ENCODE measurements around the gene APBA2.

APBA2 gene

DNA sequence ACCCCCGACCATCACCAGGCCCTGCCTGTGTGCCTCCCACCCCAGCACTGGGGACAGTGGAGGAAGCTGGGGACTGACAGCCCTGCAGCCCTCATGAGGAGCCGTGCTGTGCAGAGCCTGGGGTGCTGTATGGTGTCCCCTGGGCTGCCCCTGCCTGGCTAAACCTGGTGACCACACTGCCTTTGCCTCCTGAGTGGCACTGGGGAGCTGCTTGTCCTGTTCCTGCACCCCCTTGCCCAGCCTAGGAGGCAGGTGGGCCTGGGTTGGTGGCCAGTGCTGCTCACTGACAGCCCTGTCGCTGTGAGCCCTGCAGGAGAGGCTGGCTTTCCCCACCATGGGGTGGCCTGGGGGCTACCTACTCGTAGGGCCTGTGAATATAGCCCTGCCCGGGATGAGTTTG is 224.4 kb downstream of the APBA2 start:
- no peak for DNase-seq

DNA sequence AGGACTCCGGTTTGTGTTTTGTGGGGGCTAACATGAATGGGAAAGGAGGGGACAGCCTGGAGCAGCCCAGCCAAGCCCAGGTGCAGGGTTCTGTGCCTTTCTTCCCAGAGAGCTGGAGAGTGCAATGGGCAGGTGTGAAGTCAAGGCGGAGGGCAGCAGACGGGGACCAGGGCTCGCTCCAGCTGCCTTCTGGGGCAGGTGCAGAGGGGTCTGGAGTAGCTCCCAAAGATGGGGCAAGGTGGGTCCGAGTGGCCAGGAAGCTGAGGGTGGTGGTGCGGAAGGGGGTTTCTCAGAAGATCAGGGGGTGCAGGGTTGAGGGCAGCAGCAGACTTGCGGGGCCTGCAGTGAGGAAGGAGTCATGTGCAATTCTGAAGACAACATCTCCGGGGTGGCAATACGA is 225.0 kb downstream of the APBA2 start:
- no peak for DNase-seq

DNA sequence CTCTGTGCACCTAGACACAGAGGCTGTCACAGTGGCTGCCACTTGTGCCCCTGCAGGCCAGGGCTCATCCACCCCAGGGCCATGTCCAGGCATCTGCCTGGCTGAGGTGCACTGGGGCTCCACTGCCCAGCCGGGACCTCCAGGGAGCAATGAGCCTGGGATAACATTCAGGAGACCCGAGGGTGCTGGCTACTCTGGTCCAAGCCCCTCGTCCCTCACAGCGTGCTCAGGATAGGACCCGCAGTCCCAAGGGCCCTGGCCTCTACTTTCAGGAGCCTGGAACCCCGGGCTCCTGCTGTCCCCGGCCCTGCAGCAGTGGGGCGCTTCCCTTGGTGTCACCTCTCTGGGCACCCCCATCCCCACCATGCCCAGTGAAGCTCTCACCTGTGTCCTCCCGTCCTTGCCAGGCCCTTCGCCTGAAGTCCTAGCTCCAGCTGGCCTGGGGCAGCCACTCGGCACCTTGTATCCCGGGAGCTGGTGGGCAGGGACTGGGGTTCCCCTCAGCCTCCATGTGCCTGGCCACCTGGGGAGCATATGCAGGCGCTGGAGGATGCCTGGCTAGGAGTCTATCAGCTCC is 226.0 kb downstream of the APBA2 start:
- no peak for DNase-seq

DNA sequence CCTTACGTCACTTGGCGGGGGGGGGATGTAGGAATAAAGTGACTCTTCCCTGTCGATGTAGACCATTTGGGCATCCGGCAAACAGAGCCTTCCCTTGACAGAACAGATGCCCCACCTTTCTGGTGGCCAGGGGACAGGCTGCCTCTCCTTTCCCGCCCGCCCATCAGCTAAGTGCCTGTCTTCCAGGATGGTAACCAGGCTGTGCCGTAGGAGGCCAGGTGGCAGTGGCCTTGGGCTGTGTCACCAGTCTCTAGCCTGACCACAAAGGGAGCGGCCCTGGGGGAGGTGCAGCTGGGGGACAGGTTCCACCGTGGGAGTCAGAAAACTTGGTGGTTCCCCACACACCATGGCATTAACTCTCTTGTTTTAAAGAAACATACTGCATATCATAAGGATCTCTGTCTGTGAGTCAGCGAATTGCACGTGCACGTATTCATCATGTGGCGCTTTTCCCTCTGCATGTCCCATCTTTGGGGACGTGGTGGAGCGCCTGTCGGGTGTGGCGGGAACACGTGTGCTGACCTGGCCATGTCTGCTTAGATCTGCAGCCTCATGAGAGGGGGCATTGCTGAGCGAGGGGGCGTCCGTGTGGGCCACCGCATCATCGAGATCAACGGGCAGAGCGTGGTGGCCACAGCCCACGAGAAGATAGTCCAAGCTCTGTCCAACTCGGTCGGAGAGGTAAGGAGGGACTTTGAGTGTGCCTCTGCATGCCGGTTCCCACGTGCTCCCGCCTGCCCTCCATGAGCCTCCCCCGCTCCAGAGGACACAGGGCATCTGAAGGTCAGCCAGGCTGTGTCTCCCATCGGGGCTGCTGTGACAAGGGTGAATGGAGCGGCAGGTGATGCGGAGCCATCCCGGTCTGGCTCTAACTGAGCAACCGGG is 227.8 kb downstream of the APBA2 start:
- DNase-seq: no peak

DNA sequence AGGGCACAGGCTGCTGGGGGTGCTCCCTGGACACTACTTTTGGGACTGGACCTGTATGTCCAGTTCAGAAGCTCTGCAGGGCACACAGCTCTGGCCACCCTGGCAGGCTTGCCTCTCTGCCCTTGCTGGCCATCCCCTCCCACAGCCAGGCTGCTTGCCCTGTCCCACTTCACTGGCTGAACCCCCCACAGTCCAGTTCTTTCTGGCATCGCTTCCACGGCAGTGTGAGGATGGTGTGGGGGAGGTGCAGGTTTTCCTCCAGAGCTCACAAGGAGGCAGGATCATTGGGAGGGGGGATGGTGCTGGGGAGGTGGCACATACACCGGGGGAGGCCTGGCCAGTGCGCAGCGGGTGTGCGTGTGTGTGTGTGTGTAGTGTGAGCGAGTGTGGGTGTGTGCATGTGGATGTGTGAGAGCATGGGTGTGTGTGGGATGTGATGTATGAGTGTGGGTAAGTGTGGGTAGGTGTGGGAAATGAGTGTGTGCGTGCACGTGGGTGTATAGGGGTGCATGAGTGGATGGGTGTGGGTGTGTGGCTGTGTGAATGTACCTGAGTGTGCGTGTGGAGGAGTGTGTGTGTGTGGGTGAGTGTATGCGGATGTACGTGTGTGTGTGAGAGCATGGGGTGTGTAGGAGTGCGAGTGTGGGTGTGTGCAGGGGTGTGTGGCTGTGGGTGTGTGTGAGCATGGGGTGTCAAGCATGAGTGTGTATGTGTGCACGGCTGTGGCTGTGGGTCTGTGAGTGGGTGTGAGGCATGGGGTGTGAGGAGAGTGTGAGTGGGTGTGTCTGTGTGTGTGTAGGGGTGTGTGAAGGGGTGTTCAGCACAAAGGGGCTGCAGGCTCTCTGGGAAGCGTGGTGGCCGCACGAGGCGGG is 228.7 kb downstream of the APBA2 start:
- DNase-seq: no peak

DNA sequence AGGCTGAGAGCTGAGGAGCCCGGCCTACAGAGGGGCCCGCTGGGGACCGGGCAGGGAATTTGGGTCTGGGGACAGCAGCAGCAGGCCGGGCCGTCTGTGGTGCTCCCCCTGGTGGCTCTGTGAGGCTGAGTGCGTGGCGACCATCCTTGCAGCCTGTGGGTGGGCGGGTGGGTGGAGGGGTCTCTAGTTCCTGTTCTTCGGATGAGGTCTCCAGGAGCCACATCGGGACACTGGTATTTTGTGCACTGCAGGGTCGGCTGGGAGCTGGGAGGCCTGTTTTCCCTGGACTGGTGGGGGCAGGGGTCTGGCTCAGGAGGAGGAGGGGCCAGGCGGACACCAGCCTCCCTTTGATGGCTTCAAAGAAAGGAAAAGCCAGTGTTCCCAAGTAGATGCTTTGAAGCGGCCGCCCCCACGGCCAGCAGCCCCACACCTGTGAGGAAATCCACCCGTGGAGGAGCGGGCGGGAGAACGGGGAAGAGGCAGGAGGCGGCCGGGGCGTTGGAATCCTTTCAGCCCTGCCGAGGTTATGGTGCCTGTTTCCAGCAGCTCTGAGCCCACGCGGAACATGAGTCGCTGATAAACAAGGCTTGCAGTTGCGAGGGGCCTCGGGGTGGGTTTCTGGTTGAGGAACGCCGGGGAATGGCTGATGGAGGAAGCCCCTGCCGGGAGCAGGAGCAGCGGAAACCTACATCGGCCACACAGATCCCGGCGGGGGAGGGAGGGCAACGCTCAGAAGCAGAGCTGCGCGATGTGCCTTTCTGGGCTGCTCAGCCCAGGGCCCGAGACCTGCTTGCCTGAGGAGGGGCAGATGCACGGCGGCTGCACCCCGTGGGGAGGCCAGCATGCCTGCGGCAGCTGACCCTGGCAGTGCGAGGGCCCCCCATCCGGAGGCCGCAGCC is 229.6 kb downstream of the APBA2 start:
- peak; percentile 64 for DNase-seq

DNA sequence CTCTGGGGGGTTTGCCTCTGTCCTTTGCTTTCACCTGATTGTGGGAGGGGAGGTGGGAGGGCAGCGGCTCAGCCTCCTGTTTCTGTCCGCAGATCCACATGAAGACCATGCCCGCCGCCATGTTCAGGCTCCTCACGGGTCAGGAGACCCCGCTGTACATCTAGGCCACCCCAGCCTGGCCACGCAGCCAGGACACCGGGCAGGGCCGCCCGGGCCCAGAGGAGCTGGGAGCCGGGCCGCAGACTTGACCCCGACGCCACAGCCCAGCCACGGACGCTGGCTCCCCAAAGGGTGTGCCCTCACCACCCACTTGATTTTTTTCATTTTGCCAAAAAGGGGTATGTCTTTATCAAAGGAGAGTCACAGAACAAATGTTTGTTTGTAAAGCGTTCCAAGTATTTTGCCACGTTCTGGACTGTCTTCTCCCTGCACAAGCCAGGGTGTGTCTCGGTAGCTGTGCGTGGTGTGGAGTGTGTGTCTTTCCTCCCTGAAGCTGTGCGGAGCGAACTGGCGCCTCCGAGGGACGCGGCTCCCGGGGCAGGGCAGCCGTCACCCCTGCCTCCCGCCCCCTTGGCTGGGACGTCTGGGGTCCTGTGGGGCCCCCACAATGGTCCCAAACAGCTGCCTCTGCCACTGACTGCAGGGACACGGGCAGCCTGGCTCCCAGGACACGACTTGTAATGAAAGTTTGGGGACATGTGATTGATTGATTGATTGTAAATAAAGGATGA is 231.4 kb downstream of the APBA2 start:
- no peak for DNase-seq

DNA sequence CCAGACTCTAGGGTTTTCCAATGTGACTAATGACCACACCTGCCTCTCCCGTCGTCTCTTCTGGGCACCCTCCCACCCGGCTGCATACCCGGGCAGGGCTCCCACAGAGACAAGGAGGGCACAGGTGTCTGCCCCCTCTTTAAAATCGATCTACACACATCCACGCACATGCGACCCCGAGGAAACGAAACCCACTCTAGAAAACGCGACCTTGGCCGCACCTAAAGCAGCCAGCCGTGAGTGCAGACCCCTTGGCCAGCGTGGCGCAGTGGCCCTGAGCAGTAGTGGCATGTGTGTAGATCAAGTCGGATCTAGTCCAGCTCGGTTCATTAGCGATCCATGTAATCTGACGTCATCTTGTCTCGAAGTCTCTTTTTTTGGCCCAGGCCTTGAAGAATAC is 232.0 kb downstream of the APBA2 start:
- DNase-seq: no peak

DNA sequence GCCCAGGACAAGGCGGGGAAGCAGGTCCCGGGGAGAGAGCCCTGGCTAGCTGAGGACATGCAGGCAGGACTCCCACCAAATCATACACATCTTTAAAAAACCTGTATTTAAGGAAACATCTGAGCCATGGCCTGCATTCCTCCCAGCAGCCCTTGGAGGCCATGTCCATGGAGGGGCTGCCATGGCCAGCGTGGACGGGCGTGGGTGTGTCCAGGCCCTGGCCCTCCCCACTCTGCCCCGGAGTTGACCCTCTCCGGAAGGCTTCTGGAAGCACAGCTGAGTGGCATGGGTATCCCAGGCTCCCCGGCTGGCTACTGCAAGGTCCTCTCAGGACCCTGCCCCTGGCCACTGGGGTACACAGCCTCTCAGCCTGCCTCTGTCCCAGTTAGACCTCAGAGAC is 234.1 kb downstream of the APBA2 start:
- DNase-seq: no peak

DNA sequence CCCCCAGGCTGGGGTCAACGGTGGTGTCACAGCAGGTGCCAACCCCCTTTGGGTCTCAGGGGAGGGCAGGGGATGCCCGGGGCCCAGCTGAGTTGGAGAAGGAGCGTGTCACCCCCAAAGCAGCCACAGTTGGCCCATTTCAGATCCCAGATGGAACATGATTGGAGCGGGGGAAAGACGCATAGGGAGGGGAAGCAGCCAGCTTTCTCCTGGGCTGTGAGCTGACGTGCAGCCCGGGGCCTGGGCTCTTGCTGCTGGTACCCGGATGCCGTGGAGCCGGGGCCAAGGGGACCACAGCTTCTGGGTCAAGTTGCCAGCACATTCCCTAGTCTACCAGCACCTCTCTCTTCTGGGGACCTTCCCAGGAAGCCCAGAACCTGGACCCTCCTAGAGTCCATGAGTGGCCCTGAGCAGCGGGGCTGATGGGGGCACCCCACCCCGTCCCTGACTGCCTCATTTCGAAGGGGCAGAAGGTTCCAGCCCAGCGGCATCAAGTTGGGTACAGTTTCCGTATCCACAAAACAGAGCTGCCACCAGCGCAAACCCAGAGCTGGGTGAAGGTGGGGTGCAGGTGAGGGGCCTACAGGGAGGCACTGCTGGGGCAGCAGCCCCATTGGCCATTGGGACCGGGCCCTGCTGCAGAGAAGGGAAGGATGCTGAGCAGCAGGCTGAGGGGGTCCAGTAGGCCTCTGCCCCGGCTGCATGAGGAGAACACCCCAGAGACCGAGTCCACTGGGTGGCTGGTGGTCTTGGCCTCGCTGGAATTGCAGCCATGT is 235.0 kb downstream of the APBA2 start:
- DNase-seq: no peak

DNA sequence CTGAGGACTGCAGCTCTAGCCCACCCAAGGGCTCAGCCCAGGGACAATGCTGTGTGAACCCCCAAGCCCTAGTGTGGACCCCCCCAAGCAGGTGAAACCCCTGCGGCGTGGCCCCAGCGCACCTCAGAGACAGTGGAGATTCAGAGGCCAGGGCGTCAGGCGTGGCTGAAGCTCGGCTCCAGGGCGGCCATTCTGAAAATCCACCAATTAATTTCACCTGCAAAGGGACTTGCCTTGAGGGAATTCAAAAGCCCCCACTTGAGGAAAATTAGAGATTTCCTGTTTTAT is 235.5 kb downstream of the APBA2 start:
- no peak for DNase-seq

DNA sequence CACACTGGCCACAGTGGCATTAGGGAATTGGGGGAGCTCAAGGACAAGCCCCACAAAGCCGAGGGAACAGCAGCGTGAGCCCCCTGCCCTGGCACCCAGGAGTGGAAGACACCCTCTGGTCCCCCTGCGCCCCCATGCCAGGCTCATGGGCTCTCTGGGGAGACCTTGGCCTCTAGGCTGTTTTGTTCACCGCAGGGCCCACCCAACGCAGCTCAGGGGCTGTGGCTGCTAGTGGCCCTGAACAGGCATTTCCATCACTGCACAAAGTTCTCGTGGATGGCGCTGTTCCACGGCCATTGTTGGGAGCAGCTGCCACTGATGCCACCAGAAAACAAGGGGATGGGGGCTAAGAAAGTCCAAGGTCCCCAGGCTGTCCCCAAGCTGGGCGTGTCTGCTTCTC is 236.1 kb downstream of the APBA2 start:
- DNase-seq: no peak

DNA sequence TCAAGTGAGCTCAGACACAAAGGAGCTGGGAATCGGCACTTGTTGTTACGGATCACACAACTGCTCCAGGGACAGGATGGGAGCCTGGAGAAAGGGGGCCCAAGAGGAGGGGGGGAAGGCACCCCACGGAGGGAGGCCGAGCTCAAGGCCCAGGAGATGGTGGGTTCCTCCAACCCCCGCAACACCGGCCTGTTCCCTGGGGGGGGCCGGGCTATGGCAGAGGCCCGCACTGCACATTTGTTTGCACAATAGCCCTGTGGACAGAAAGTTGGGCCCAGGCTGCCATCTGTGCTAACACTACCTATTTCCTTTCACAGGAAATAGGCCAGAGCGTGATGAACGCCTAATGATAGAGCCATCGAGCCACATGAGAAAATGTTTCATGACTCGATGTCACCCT is 236.7 kb downstream of the APBA2 start:
- no peak for DNase-seq

DNA sequence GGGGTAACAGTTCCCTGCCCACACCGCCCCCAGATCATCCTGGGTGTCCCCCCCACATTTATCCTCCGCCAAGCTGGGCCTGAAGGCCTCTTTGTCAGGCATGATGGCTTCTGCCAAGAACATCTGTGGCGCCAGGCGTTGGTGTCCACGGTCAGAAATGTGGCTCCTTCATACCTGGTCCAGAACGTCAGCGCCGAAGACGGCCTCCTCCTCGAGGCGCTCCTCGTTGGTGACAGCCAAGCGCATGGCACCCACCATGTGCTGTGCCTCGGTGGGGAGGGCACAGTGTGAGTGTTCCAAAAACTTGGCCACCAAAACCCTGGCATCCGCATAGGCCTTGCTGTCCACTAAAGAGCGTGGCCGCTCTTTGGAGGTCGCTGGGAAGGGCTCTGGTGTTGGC is 237.4 kb downstream of the APBA2 start:
- no peak for DNase-seq

DNA sequence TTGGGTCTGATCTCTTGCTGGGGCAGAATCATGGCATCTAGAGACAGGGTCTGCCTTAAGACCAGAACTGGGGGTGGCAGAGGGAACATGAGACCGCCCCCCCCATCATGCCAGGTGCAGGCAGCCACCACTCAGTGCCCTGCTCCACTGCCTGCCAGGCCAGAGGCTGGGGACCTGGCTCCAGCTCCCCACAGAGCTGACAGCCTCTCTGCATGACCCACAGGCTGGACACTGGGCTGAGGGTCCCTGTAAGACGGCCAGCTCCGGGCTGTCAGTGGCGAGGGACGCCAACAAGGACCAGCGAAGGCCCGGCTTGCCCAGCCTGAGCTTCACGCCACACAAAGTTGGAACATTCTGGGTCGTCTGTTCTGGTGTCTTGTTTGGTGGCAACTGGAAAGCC is 238.2 kb downstream of the APBA2 start:
- DNase-seq: no peak

DNA sequence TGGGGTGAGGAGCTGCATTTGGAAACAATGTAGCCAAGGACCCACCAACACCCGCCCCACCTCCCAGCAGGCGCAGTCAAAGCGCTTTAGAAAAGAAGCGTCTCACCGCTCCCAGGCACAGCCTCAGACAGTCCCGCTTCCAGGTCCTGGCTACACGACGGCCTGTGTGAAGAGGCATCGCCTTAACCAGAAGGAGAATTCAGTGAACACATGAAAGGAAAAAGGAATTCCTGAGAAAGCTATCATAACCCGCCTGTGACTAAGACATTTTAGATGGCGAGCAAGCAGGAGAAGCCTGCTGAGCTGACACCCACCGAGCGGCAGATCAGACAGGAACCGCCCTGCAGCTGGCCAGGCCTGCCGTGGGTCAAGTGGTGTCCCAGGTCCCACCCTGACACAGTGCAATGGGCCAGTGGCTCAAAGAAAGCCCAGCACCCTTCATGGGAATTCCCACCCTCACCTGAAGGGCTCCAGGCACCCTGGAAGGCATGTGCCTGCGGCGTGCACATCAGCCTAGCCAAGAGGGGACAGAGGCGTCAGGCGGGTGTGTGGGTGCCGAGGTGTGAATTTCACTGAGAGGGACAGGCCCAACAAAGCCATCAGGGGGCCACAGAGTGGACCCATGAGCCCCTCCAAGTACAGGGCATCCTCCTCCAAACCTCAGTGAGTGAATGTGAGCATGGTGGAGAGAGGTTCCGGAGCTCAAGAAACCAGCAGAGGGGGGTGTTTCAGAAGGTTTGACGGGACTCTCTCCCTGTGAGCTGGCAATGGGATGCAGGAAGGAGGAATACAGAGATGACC is 239.0 kb downstream of the APBA2 start:
- DNase-seq: no peak

DNA sequence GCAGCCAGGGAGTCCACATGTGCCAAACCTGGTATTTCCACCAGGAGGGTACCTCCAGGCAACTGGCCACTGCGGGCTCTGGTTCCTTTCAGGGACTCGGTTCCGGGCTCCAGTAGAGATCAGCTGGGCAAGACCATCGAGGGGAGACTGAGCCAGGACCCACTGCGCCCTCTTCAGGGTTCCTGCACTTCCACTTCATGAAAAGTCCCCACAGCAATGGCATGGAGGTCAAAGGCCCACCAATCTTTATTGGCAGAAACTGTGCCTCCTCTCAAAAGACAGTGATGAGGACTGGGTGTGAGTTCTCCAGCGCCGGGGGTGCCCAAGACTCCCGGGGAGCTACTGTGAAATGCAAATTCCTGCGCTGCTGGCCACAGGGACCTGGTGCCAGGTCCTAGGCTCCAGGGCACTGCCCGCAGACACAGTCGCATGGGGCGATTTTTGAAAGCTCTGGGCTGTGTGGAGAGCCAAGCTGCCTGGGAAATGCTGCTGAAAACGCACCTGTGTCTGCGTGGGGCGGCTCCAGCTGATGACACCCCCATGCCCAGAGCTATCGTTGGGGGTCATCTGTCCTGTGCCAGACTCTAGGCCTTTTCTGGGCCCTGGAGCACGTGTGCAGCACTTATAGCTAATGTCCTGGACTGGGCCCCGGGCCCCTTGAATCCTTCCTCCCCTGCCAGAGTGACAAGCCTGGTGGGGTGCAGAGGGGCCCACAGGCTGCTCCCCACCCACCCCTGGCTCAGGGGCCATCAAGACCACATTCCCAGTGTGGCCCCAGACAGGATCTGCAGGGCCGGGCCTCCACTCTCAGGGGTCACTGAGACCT is 239.8 kb downstream of the APBA2 start:
- no peak for DNase-seq

DNA sequence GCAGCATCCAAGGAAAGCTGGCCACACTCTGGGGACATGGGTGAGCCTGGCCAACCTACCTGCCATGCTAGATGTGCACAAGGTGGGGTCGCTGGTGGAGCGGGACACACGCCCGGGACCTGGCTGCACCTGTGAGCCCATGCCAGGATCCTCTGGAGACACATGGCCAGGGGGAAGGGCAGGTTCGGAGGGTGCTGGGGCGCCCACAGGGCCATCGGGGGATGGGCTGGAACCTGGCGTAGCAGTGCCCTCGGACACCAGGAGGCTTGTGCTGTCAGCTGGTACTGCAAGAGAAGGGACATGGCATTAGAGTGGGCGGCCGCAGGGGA is 240.4 kb downstream of the APBA2 start:
- DNase-seq: no peak

DNA sequence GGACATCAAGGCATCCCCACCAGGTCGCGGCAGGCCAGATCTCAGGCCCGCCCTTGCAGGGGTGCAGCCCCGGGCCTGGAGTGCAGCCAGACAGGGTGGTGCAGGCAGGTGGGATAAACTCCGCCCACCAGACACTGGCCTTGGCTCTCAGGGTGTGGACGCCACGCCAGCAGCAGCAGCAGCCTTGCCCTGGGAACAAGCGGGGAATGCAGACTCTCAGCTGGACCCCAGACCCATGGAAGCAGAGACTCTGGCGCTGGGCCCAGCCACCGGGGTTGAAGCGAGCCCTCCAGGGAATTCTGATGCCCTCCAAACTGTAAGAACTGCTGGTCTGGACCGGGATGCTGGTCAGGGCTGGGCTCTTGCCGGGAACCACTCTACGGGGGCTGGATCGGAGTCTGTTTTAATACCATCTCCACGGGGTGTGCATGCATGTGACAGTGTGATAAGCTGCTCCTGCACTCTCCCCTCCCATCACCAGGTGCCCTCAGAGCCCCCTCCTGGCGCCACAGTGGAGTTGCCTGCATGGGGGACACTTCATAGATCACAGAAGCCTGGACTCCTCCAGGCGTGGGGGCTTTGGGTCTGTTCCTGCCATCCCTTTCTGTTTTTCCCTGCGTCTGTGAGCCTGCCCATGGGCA is 241.2 kb downstream of the APBA2 start:
- no peak for DNase-seq

Data from activated CD8-positive, alpha-beta memory T cell treated with anti-CD3 and anti-CD28 coated beads for 24 hours (primary cell).